GM18867 (cell line): ENCODE measurements around the gene CST1.
A peak's percentile ranks its signal among the peaks of the same experiment; 100 is the strongest.
"Not testable (repeated sequence)": the region's sequence is repeated elsewhere in the genome, so short reads cannot be mapped to it uniquely, and the experiment has no call there.

Experiments used
- ATAC-seq: cut with Tn5 transposase; IDR thresholded peaks from one replicate; pipeline ENCODE4 v1.9.1; 2021; ENCODE audit warnings: mild to moderate bottlenecking, moderate library complexity; ENCODE audit not compliant: unreplicated experiment

CST1 gene

GRCh38 chr20:23756792-23757191 lies 6.1 kb upstream of the CST1 start:
- ATAC-seq = not testable (repeated sequence)

GRCh38 chr20:23755131-23755611 lies 4.4 kb upstream of the CST1 start:
- ATAC-seq = not testable (repeated sequence)

- ATAC-seq = no peak
Measured at GRCh38 chr20:23754731-23755130, 4.0 kb upstream of the CST1 start.

- ATAC-seq = no peak
Measured at GRCh38 chr20:23753589-23753988, 2.9 kb upstream of the CST1 start.

GRCh38 chr20:23753194-23753548 lies 2.4 kb upstream of the CST1 start:
- ATAC-seq = no peak

GRCh38 chr20:23752481-23753193 lies 1.9 kb upstream of the CST1 start:
- no peak for ATAC-seq

GRCh38 chr20:23752019-23752418 lies 1.3 kb upstream of the CST1 start:
- no peak for ATAC-seq

- no peak for ATAC-seq
Measured at GRCh38 chr20:23749746-23750145, 989 bp downstream of the CST1 start.

GRCh38 chr20:23748975-23749374 lies 1.8 kb downstream of the CST1 start:
- not testable (repeated sequence) for ATAC-seq

GRCh38 chr20:23747551-23747950 lies 3.2 kb downstream of the CST1 start:
- ATAC-seq = not testable (repeated sequence)

GRCh38 chr20:23747092-23747491 lies 3.6 kb downstream of the CST1 start:
- not testable (repeated sequence) for ATAC-seq

GRCh38 chr20:23746321-23746720 lies 4.4 kb downstream of the CST1 start:
- ATAC-seq = no peak

- ATAC-seq = no peak
Measured at GRCh38 chr20:23745247-23745646, 5.5 kb downstream of the CST1 start.

- ATAC-seq = no peak
Measured at GRCh38 chr20:23744817-23745216, 5.9 kb downstream of the CST1 start.

- not testable (repeated sequence) for ATAC-seq
Measured at GRCh38 chr20:23735391-23735790, 15.3 kb downstream of the CST1 start.

- ATAC-seq = not testable (repeated sequence)
Measured at GRCh38 chr20:23734949-23735348, 15.8 kb downstream of the CST1 start.

GRCh38 chr20:23734440-23734839 lies 16.3 kb downstream of the CST1 start:
- not testable (repeated sequence) for ATAC-seq

GRCh38 chr20:23727016-23727415 lies 23.7 kb downstream of the CST1 start:
- ATAC-seq = no peak

GRCh38 chr20:23725102-23725501 lies 25.6 kb downstream of the CST1 start:
- no peak for ATAC-seq

GRCh38 chr20:23723659-23724307 lies 27.0 kb downstream of the CST1 start:
- ATAC-seq = peak; percentile 90

- ATAC-seq = not testable (repeated sequence)
Measured at GRCh38 chr20:23722851-23723250, 27.9 kb downstream of the CST1 start.

GRCh38 chr20:23721962-23722361 lies 28.8 kb downstream of the CST1 start:
- ATAC-seq = no peak
